Globus pallidus (tissue), 1 donor: ENCODE data around the gene THOC6.

Experiments used
- DNase-seq: peaks from one replicate; pipeline ENCODE4 v3.0.0-alpha.2; 2015; ENCODE audit warnings: low spot score

The THOC6 gene

DNA sequence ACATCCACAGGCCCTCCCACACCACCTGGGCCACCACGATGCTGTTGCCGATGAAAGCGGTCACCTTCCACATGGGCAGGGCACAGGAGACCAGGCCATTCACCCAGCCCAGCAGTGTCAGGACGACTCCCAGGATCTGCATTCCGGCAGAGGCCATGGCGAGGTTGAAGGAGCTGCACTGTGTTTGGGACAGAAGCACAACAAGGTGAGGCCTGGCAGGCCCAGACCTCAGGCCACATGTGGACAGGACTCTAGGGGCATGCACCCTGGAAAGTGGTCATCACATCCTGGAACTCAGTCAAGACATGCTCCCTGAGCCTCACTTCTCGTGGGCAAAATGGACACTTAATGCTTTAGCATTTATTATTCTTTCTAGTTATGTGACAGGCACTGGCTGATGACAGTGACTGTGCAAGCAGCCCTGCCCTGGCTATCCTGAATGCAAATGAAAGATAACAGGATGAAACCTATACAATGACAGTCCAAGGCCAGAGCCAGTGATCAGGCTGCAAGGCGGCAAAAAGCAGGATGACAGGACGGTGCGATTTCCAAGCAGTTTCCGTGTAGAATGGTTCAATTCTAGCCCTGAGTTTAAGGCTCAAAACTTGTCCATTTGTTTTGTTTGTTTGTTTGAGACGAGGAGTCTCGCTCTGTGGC is 7.8 kb upstream of the THOC6 start:
- no peak for DNase-seq

GRCh38 chr16:3017344-3017743 is 6.5 kb upstream of the THOC6 start:
- no peak for DNase-seq

DNA sequence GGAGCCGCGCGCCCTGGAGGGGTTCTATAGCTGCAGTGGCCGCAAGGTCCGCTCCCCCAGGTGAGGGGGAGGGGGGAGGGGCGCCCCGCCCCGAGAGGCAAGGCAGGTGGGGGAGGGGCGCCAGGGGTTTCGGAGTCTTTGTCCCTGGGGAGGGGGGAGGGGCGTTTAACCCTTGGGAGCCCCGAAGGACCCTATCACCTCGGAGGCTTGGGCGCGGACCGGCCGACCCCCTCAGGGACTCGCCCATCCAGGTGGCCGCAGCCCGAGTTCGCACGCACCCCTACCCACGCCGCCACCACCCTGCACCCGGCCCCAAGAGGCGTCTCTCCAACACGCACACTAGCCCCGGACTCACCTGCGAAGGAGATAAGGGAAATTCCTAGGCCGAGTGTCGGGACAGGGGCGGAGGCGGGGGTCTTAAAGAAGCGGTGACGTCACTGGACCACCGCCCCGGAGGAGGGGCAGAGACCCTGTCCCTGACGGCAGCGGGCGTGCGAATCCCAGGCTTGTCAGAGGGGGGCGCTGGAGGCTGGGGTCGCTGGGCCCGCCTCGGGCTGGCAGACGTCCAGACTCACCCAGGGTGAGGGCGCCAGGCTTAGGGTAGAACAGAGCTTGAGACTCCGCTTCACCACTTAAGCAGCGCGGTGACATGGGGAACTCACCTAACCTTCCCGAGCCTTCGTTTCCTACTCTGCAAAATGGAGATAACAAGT is 5.9 kb upstream of the THOC6 start, which contains the start of gene CLDN6:
TSS of gene CLDN6 (minus strand) at position 390 of the 713 bp plus-strand sequence. CDS start 2,162 bp downstream, outside the sequence.
- no peak for DNase-seq

- DNase-seq = no peak
Measured at GRCh38 chr16:3019594-3020246, 4.1 kb upstream of the THOC6 start.

DNA sequence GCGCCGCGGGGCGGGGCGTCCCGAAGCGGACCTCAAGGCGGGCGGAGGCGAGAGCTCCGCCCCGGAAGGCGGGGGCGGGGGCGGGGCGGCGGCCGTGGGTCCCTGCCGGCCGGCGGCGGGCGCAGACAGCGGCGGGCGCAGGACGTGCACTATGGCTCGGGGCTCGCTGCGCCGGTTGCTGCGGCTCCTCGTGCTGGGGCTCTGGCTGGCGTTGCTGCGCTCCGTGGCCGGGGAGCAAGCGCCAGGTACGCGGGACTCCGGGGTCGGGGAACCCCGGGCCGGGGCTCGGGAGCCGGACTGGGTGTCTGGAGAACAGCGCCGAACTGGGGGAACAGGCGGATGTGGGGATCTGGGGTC is 3.6 kb upstream of the THOC6 start, which contains the start of gene TNFRSF12A:
TSS of gene TNFRSF12A (plus strand) at position 122 of the 357 bp plus-strand sequence. CDS start at position 152, 30 bp downstream.
- DNase-seq = peak; percentile 52

DNA sequence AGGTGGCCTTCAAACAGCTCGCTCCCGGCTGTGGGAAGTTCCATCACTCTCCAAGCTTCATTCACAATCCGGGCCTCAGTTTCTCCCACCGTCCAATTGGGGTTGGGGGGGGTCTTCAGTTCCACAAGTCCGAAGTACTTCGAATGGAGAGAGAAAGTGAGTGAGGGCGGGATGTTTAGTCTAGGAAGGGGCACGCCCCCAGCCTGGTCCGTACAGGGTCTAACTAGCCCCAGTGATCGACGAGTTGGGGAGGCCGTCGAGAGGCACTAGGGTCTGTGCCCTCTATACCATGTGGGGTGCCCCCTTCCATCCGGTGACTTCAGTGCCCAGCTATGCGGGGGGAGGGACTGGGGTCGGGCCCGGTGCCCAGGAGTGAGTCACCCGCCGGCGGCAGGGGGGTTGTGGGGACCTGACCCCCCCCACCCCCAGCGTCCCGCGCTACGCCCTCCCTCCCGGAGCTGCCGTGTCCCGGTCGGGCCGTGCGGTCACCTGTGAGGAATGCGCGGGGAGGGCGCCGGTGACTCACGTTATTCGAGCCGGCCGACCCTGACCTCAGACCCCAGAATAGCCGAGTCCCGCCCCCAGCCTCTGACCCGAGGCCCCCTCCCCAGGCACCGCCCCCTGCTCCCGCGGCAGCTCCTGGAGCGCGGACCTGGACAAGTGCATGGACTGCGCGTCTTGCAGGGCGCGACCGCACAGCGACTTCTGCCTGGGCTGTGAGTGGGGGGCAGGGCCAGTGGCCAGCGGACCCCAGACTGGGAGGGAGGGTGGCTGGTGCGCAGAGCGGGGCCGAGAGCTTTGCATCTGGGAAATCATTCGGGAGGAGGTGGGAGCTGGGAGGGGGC is 3.0 kb upstream of the THOC6 start:
- peak; percentile 27 for DNase-seq

- DNase-seq = peak; percentile 26
Measured at GRCh38 chr16:3021449-3022207, 2.2 kb upstream of the THOC6 start.

- DNase-seq = peak; percentile 33
Measured at GRCh38 chr16:3022208-3022683, 1.6 kb upstream of the THOC6 start.

DNA sequence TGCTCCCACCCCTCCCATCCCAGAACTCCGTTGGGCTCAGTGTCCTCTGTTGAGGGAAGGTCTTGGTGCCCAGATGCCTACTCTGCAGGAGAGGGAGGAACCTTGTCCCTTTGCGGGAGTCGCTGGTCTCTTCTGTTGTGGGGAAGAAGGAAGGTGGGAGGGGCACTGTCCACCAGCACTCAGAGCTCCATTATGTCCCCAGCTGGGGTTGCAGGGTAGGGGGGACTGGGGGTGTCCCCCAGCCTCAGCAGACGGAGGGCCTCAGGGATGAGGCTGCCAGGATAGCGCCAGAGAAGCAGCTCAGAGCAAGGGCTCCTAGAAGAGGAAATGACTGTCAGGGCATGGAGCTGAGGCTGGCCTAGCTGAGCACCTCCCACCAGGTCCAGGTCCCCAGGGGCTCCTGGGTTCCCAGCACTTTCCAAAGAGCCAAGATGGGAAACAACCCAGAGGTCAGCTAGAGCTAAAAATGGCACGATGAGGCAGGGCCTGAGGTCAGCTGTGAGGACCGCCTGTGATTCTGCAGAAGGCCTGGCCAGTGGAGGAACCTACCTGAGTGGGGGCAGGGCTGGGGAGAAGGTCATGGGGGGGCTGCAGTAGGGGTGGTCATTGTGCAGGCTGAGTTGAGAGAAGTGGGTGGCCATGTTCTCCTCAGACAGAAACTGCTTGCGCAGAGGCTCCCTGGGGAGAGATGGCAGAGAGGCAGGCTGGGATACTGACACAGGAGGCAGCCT is 986 bp upstream of the THOC6 start:
- no peak for DNase-seq

DNA sequence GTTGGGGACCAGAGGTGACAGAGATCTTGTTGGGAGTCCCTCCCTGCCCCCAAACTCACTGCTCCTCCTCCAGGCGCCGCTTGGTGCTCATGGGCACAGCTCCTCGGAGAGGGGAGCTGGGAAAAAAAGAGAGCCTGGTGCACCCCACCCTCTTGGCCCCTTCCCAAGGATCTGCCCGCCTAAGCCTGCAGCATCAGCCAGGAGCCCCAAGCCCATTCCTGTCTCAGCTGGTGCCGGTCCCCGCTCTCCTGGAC is 493 bp upstream of the THOC6 start:
- no peak for DNase-seq

GRCh38 chr16:3025032-3026002 is 1.5 kb downstream of the THOC6 start:
- no peak for DNase-seq

GRCh38 chr16:3026003-3026378 is 2.2 kb downstream of the THOC6 start:
- no peak for DNase-seq

DNA sequence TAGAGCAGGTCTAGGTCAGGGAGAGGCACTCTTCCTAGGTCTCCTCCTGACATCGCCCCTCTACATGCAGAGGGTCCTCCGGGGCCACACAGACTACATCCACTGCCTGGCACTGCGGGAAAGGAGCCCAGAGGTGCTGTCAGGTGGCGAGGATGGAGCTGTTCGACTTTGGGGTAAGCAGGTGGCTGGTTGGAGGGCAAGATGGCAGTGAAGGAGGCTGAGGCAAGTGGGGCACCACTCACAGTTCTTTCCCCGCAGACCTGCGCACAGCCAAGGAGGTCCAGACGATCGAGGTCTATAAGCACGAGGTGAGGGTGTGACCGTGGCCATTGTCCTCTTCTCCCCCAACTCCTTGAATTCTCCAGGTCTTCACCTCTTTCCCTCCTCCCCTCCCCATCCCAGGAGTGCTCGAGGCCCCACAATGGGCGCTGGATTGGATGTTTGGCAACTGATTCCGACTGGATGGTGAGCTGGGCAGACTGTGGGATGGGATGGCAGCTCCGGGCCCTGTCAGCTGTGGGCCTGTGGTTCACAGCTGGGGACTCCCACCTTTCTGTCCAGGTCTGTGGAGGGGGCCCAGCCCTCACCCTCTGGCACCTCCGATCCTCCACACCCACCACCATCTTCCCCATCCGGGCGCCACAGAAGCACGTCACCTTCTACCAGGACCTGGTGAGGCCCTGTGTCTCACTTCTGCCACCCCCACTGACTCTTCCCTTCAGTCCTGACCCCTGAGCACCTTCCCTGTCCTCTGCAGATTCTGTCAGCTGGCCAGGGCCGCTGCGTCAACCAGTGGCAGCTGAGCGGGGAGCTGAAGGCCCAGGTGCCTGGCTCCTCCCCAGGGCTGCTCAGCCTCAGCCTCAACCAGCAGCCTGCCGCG is 3.0 kb downstream of the THOC6 start:
- DNase-seq = no peak

GRCh38 chr16:3027489-3027795 is 3.6 kb downstream of the THOC6 start:
- no peak for DNase-seq

- DNase-seq = peak; percentile 40
Measured at GRCh38 chr16:3027983-3028715, 4.3 kb downstream of the THOC6 start.

DNA sequence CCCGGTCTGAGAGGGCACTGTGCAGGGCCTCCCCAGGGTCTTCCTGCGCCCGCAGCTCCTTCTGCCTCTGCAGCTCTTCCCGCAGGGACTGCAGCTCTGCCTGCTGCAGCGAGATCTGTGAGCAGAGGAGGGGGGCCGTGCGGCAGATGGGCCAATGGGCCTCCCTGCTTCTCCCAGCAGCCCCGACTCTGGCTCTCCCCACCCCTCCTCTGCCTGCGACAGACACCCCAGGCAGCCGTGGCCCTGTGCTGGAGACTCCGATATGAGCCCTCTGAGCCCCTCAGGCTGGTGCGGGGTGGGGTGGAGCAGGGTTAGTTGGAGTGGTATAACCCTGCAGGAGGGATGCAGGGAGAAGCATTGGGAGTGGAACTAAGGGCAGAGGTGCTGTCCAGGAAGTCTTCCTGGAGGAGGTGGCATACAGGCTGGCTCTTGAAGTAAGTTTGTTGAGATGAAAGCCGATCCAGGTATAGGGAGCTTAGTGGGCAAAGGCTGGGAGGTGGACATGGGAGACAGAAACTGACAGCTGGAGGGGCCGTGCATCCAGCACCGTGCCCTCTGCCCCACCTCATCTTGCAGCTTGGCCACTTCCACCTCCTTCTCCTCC is 5.0 kb downstream of the THOC6 start:
- no peak for DNase-seq

DNA sequence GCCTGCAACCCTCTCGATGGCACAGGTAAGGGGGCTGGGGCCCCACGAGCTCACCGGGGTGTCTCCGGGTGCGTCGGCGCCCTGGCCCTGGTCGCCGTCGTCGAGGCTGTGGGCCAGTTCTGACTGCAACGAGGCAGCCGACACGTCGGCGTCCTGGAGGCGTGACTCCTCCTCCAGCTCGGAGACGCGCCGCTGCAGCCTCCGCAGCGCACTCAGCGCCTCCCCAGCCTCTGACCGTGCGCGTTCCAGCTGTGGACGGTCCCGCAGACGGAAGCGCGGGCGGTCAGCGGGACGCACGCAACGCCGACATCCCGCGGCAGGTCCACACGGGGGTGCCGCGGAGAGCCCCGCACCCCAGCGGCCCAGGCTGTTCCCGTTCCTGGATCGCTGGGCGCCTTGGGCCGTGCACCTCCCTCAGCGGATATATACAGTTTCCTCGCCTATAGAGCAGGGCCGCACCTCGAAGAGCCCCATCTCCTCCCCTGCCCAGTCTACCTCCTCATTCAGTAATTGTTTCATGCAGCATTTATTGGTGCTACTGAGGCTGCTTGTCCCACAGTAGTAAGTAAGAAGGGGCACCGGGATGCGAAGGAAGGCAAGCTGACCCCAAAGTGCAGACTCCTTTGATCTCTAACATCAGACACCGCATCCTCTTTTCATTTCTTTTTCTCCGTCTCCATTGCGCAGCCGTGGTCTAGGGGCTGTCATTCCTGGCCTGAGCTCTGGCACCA is 5.8 kb downstream of the THOC6 start:
- DNase-seq = no peak
